ENCODE measurements around the gene KCNH2.

Gene KCNH2

GRCh38 chr7:150992051-150992640 lies 14.0 kb upstream of the KCNH2 start:
- Histone ChIP-seq H3K27ac (ENCODE audit: low read depth, low read length) (no peak overlapping the region), H3K4me1 (ENCODE audit: insufficient read depth, low read length) (peaks cover 17% of the 10 kb centered on the region), H3K27me3 (ENCODE audit: control insufficient read depth in 1 of 2, insufficient read depth in 2 of 2, low read length in 2 of 2) (peaks cover 0 to 3% of the 10 kb centered on the region in 2 donors), H3K4me3 (ENCODE audit: low read depth in 1 of 2, low read length in 2 of 2) (no peak overlapping the region), H3K36me3 (ENCODE audit: insufficient read depth, low read length) (no peaks in the 10 kb centered on the region), H3K9me3 (ENCODE audit: low read length) (no peaks in the 10 kb centered on the region), H3K9ac (ENCODE audit: low read length) (no peak overlapping the region)

- H3K4me3 ChIP-seq (ENCODE audit: low read depth in 1 of 2, low read length in 2 of 2) = no peak within 1 kb of the TSS
- no peaks in the 10 kb centered on the region for H3K36me3 ChIP-seq (ENCODE audit: insufficient read depth, low read length)
- no peak within 1 kb of the TSS for H3K27ac ChIP-seq (ENCODE audit: low read depth, low read length)
- H3K9me3 ChIP-seq (ENCODE audit: low read length) = no peaks in the 10 kb centered on the region
- no peaks in the 10 kb centered on the region for H3K27me3 ChIP-seq (ENCODE audit: control insufficient read depth in 1 of 2, insufficient read depth in 2 of 2, low read length in 2 of 2)
- no peak within 1 kb of the TSS for H3K9ac ChIP-seq (ENCODE audit: low read length)
- peaks cover 21% of the 10 kb centered on the region for H3K4me1 ChIP-seq (ENCODE audit: insufficient read depth, low read length)
These were observed 12.5 kb upstream of the KCNH2 start, which contains the start of gene NOS3 for GRCh38 chr7:150990416-150991186. Gene NOS3 (plus strand): TSS chr7:150991017. CDS start chr7:150993804, 2,787 bp downstream.

GRCh38 chr7:150989456-150989855 lies 11.3 kb upstream of the KCNH2 start:
- Histone ChIP-seq H3K36me3 (ENCODE audit: insufficient read depth, low read length) (no peaks in the 10 kb centered on the region), H3K4me3 (ENCODE audit: low read depth in 1 of 2, low read length in 2 of 2) (no peak overlapping the region), H3K27me3 (ENCODE audit: control insufficient read depth in 1 of 2, insufficient read depth in 2 of 2, low read length in 2 of 2) (no peaks in the 10 kb centered on the region), H3K9me3 (ENCODE audit: low read length) (no peaks in the 10 kb centered on the region), H3K27ac (ENCODE audit: low read depth, low read length) (no peak overlapping the region), H3K9ac (ENCODE audit: low read length) (no peak overlapping the region), H3K4me1 (ENCODE audit: insufficient read depth, low read length) (peaks cover 21% of the 10 kb centered on the region)

GRCh38 chr7:150988230-150989226 lies 10.4 kb upstream of the KCNH2 start:
- H3K27me3 ChIP-seq (ENCODE audit: control insufficient read depth in 1 of 2, insufficient read depth in 2 of 2, low read length in 2 of 2) = no peaks in the 10 kb centered on the region
- H3K27ac ChIP-seq (ENCODE audit: low read depth, low read length) = no peak overlapping the region
- H3K9ac ChIP-seq (ENCODE audit: low read length) = no peak overlapping the region
- peak overlapping the region in 1 of 2 donors; percentile 27 for H3K4me3 ChIP-seq (ENCODE audit: low read depth in 1 of 2, low read length in 2 of 2)
- H3K9me3 ChIP-seq (ENCODE audit: low read length) = no peaks in the 10 kb centered on the region
- peaks cover 21% of the 10 kb centered on the region for H3K4me1 ChIP-seq (ENCODE audit: insufficient read depth, low read length)
- no peaks in the 10 kb centered on the region for H3K36me3 ChIP-seq (ENCODE audit: insufficient read depth, low read length)

GRCh38 chr7:150986556-150986955 lies 8.4 kb upstream of the KCNH2 start:
- no peak overlapping the region for H3K9ac ChIP-seq (ENCODE audit: low read length)
- peaks cover 21% of the 10 kb centered on the region for H3K4me1 ChIP-seq (ENCODE audit: insufficient read depth, low read length)
- no peaks in the 10 kb centered on the region for H3K36me3 ChIP-seq (ENCODE audit: insufficient read depth, low read length)
- no peaks in the 10 kb centered on the region for H3K27me3 ChIP-seq (ENCODE audit: control insufficient read depth in 1 of 2, insufficient read depth in 2 of 2, low read length in 2 of 2)
- no peak overlapping the region for H3K4me3 ChIP-seq (ENCODE audit: low read depth in 1 of 2, low read length in 2 of 2)
- no peak overlapping the region for H3K27ac ChIP-seq (ENCODE audit: low read depth, low read length)
- H3K9me3 ChIP-seq (ENCODE audit: low read length) = no peaks in the 10 kb centered on the region

GRCh38 chr7:150986099-150986512 lies 8.0 kb upstream of the KCNH2 start:
- Histone ChIP-seq H3K36me3 (ENCODE audit: insufficient read depth, low read length) (no peaks in the 10 kb centered on the region), H3K4me3 (ENCODE audit: low read depth in 1 of 2, low read length in 2 of 2) (no peak overlapping the region), H3K4me1 (ENCODE audit: insufficient read depth, low read length) (peaks cover 21% of the 10 kb centered on the region), H3K27ac (ENCODE audit: low read depth, low read length) (no peak overlapping the region), H3K9me3 (ENCODE audit: low read length) (no peaks in the 10 kb centered on the region), H3K9ac (ENCODE audit: low read length) (no peak overlapping the region), H3K27me3 (ENCODE audit: control insufficient read depth in 1 of 2, insufficient read depth in 2 of 2, low read length in 2 of 2) (no peaks in the 10 kb centered on the region)

GRCh38 chr7:150983893-150984368 lies 5.8 kb upstream of the KCNH2 start:
- Histone ChIP-seq H3K4me3 (ENCODE audit: low read depth in 1 of 2, low read length in 2 of 2) (no peak overlapping the region), H3K36me3 (ENCODE audit: insufficient read depth, low read length) (no peaks in the 10 kb centered on the region), H3K4me1 (ENCODE audit: insufficient read depth, low read length) (peaks cover 27% of the 10 kb centered on the region), H3K9ac (ENCODE audit: low read length) (no peak overlapping the region), H3K9me3 (ENCODE audit: low read length) (no peaks in the 10 kb centered on the region), H3K27me3 (ENCODE audit: control insufficient read depth in 1 of 2, insufficient read depth in 2 of 2, low read length in 2 of 2) (no peaks in the 10 kb centered on the region), H3K27ac (ENCODE audit: low read depth, low read length) (no peak overlapping the region)

GRCh38 chr7:150982351-150982750 lies 4.2 kb upstream of the KCNH2 start:
- H3K27me3 ChIP-seq (ENCODE audit: control insufficient read depth in 1 of 2, insufficient read depth in 2 of 2, low read length in 2 of 2) = peaks cover 0 to under 1% of the 10 kb centered on the region in 2 donors

GRCh38 chr7:150981644-150982043 lies 3.5 kb upstream of the KCNH2 start:
- no peak overlapping the region for H3K4me3 ChIP-seq (ENCODE audit: low read depth in 1 of 2, low read length in 2 of 2)
- peaks cover 20% of the 10 kb centered on the region for H3K4me1 ChIP-seq (ENCODE audit: insufficient read depth, low read length)
- H3K27ac ChIP-seq (ENCODE audit: low read depth, low read length) = no peak overlapping the region
- no peak overlapping the region for H3K9ac ChIP-seq (ENCODE audit: low read length)
- H3K9me3 ChIP-seq (ENCODE audit: low read length) = no peaks in the 10 kb centered on the region
- no peaks in the 10 kb centered on the region for H3K36me3 ChIP-seq (ENCODE audit: insufficient read depth, low read length)
- H3K27me3 ChIP-seq (ENCODE audit: control insufficient read depth in 1 of 2, insufficient read depth in 2 of 2, low read length in 2 of 2) = peaks cover 6 to 7% of the 10 kb centered on the region in 2 donors

More at GRCh38 chr7:150982351-150982750, 4.2 kb upstream of the KCNH2 start:
- H3K27ac ChIP-seq (ENCODE audit: low read depth, low read length) = no peak overlapping the region
- no peaks in the 10 kb centered on the region for H3K36me3 ChIP-seq (ENCODE audit: insufficient read depth, low read length)
- no peaks in the 10 kb centered on the region for H3K9me3 ChIP-seq (ENCODE audit: low read length)
- H3K9ac ChIP-seq (ENCODE audit: low read length) = no peak overlapping the region
- peaks cover 17% of the 10 kb centered on the region for H3K4me1 ChIP-seq (ENCODE audit: insufficient read depth, low read length)
- H3K4me3 ChIP-seq (ENCODE audit: low read depth in 1 of 2, low read length in 2 of 2) = no peak overlapping the region

GRCh38 chr7:150980663-150981062 lies 2.5 kb upstream of the KCNH2 start:
- peaks cover 27% of the 10 kb centered on the region for H3K4me1 ChIP-seq (ENCODE audit: insufficient read depth, low read length)
- H3K27ac ChIP-seq (ENCODE audit: low read depth, low read length) = peak overlapping the region; percentile 8
- H3K9ac ChIP-seq (ENCODE audit: low read length) = no peak overlapping the region
- H3K36me3 ChIP-seq (ENCODE audit: insufficient read depth, low read length) = no peaks in the 10 kb centered on the region
- no peak overlapping the region for H3K4me3 ChIP-seq (ENCODE audit: low read depth in 1 of 2, low read length in 2 of 2)
- H3K27me3 ChIP-seq (ENCODE audit: control insufficient read depth in 1 of 2, insufficient read depth in 2 of 2, low read length in 2 of 2) = peaks cover 6 to 8% of the 10 kb centered on the region in 2 donors
- no peaks in the 10 kb centered on the region for H3K9me3 ChIP-seq (ENCODE audit: low read length)
